Activated naive CD4-positive, alpha-beta T cell treated with anti-CD3 and anti-CD28 coated beads, Interleukin-2, amount 10 ng/mL, durations not matched to agents 7 days and 5 days (primary cell): ENCODE data around the gene ZNF341.

Experiments used
- CTCF ChIA-PET: fragments of 350-600 bp; sonication (Branson Sonifier 250); formaldehyde crosslinking; loops from one replicate; lab custom pipeline; 2021; ENCODE audit warnings: antibody characterized with exemption; lab: Charles Lee
- DNase-seq: peaks from one replicate; pipeline ENCODE4 v3.0.0-alpha.2; 2020
- H3K27ac Mint-ChIP-seq: one replicate; pipeline ENCODE4 v1.8.0; 2021; ENCODE audit warnings: mild to moderate bottlenecking, moderate library complexity, mixed read lengths
- H3K27me3 Mint-ChIP-seq: one replicate; pipeline ENCODE4 v1.8.0; 2021; ENCODE audit warnings: mild to moderate bottlenecking, mixed read lengths
- H3K36me3 Mint-ChIP-seq: one replicate; pipeline ENCODE4 v1.8.0; 2021; ENCODE audit warnings: mixed read lengths
- H3K4me1 Mint-ChIP-seq: one replicate; pipeline ENCODE4 v1.8.0; 2021; ENCODE audit warnings: mixed read lengths
- H3K4me3 Mint-ChIP-seq: one replicate; pipeline ENCODE4 v1.8.0; 2021; ENCODE audit warnings: mild to moderate bottlenecking, moderate library complexity, mixed read lengths
- H3K9me3 Mint-ChIP-seq: one replicate; pipeline ENCODE4 v1.8.0; 2021; ENCODE audit warnings: mixed read lengths

ZNF341 gene

GRCh38 chr20:33731693-33732165, at the start of gene ZNF341:
TSS of gene ZNF341 (plus strand) at chr20:33731996. CDS start at chr20:33732022, 26 bp downstream.
- DNase-seq, result peak; percentile 93
- Mint-ChIP-seq H3K27ac (peak within 1 kb of the TSS; percentile 94), H3K36me3 (peaks cover 17% of the 10 kb centered on the region), H3K27me3 (peaks cover 7% of the 10 kb centered on the region), H3K9me3 (peaks cover 14% of the 10 kb centered on the region), H3K4me3 (peak within 1 kb of the TSS; percentile 88), H3K4me1 (peaks cover 33% of the 10 kb centered on the region)
- CTCF ChIA-PET, result interaction anchor here (1.2 to 1.3 kb wide), 2 partner anchors 51 to 52 kb away, joined by 3 to 7 read pairs; no protein-coding TSS in a partner anchor

DNA sequence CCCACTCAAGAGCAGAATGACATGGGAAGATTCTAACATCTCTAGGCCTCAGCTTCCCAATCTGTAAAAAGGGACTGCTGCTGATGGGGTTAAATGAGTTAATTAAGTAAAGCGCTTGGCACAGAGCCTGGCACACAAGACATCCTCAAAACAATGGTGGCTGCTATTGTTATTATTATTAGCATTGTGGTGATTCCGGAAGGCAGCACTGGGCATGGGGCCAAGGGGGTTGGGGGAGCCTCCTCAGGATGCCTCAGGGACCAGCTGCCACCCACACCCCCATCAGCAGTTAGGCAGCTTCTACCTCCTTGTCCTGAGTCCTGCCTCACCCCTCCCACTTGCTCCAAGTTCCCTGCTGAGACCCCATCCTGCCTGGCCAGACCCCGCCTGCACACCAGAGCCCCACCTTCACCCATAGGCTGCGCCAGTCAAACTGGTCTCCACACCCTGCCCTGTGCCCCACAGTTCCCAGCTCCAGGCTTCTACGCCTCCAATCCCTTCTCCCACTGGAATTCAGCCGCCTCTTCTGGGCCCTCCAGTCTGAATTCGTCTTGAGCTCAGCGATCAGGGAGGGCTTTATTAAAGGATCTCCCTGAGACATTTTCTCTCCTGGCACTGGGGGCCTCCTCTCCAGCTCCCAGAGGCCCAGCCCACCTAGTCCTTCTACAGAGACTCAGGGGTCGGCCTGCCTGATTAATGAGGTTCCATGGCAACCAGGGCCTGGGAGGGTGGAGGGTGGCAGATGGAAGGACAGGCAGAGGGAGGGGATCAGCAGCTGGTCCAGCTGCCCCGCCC, 47.1 kb upstream of the ZNF341 start:
- Mint-ChIP-seq H3K4me1 (peaks cover 87% of the 10 kb centered on the region), H3K4me3 (peak overlapping the region; percentile 89)

DNA sequence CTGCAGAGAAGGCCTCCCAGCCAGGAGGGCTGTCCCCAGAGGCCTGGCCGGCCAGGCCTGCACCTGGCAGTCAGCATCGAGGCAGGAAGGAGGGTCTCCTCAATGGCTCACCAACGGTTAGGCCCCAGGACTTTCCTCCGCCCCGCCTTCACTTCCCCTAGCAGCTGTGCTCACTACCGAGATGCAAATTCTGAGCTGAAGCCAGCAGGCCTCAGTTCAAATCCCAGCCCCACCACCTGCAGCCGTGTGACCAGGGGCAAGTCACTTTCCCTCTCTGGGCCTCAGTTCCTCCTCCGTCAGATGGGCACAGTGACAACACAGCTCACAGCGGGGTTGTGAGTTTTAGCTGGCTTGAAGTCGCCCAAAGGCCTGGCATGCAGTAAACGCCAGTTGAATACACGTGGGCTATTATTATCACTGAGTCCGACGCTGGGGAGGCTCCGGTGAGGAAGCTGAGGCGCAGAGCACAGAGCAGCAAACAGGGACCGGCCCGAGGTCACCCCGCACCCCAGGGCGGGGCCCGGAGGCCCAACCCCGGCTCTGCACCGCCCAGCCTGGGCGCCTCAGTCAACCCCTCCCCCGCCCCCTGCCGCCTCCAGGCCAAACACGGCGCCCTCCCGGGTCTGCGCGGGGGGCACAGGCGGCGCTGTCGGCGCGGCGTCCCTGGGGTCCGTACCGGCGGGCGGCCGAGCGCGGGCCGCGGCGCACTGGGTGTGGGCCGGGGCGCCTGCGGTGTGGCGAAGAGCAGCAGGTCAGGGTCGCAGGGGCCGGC, 46.3 kb upstream of the ZNF341 start:
- DNase-seq, result peak; percentile 79
- Mint-ChIP-seq H3K9me3 (no peaks in the 10 kb centered on the region), H3K27me3 (no peaks in the 10 kb centered on the region), H3K4me3 (peak overlapping the region; percentile 89), H3K27ac (peak overlapping the region; percentile 94), H3K36me3 (peaks cover 27% of the 10 kb centered on the region), H3K4me1 (peaks cover 87% of the 10 kb centered on the region)
- CTCF ChIA-PET, result interaction anchor here (1.0 to 1.5 kb wide), 3 partner anchors 13 to 34 kb away, joined by 3 read pairs; partner anchors contain the start of genes ACTL10 and PXMP4

More for the DNA sequence above, 47.1 kb upstream of the ZNF341 start:
- CTCF ChIA-PET, result interaction anchor here (0.8 to 1.5 kb wide), 4 partner anchors 12 to 135 kb away, joined by 3 read pairs; partner anchors contain the start of genes ACTL10 and PXMP4
- Mint-ChIP-seq H3K36me3 (peaks cover 29% of the 10 kb centered on the region), H3K27ac (peak overlapping the region; percentile 94), H3K27me3 (no peaks in the 10 kb centered on the region), H3K9me3 (no peaks in the 10 kb centered on the region)
- DNase-seq, result no peak

DNA sequence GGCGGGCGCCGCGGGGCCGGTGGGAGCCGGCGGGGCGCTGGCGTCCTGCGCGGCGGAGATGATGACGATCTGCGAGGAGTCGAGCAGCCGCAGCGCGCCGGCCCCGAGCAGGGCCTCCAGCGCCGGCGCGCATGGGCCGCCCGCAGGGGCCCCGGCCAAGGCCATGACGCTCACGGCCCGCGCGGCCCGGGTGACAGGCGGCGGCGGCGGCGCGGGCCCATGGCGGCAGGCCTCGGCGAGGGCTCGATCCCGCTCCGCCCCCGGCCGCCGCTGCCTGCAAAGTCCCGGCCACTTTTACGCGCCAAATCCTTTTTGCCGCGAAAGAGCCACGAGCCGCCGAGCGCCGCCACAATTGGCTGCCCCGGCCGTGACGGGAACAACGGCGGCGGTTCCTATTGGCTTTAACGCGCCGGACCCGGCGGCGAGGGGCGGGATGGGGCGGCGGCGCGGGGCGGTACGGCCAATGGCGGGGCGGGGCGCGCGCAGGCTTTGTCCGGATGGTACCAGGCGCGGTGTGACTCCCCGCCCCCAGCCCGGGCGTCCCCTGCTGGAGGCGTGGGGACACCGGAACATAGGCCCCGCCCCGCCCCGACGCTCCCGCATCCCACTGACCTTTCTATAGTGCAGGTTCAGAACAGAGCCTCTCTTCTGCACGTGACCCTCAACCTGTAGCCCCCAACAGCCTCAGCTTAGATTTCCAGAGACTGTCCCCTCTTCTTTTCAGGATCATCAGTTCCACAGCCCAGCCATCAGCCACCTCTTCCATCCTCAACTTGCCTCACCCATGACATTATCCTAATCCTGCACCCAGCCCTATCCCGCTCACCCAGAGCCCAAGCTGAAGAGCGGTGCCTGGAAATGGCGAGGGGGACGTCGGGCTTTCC, 45.5 kb upstream of the ZNF341 start, which contains the start of gene E2F1:
Gene E2F1, minus strand, starts transcription at position 286 of the 884 bp plus-strand sequence. Its CDS starts 121 bp downstream, at position 165.
- Mint-ChIP-seq H3K4me3 (peak within 1 kb of the TSS; percentile 89), H3K27me3 (no peaks in the 10 kb centered on the region), H3K27ac (peak within 1 kb of the TSS; percentile 94), H3K9me3 (no peaks in the 10 kb centered on the region), H3K4me1 (peaks cover 87% of the 10 kb centered on the region), H3K36me3 (peaks cover 20% of the 10 kb centered on the region)
- DNase-seq, result peak; percentile 96
- CTCF ChIA-PET, result interaction anchor here (1.0 to 1.3 kb wide), 2 partner anchors 20 to 22 kb away, joined by 3 read pairs; partner anchors contain the start of gene ACTL10

- CTCF ChIA-PET, result interaction anchor here (0.7 to 1.3 kb wide), 2 partner anchors 12 to 22 kb away, joined by 3 read pairs; no protein-coding TSS in a partner anchor
- Mint-ChIP-seq H3K27me3 (no peaks in the 10 kb centered on the region), H3K27ac (peak overlapping the region; percentile 73), H3K36me3 (peaks cover 15% of the 10 kb centered on the region), H3K4me1 (peaks cover 85% of the 10 kb centered on the region), H3K4me3 (peak overlapping the region; percentile 64), H3K9me3 (no peaks in the 10 kb centered on the region)
- no peak for DNase-seq
Observed at GRCh38 chr20:33686984-33687366, 44.8 kb upstream of the ZNF341 start.

DNA sequence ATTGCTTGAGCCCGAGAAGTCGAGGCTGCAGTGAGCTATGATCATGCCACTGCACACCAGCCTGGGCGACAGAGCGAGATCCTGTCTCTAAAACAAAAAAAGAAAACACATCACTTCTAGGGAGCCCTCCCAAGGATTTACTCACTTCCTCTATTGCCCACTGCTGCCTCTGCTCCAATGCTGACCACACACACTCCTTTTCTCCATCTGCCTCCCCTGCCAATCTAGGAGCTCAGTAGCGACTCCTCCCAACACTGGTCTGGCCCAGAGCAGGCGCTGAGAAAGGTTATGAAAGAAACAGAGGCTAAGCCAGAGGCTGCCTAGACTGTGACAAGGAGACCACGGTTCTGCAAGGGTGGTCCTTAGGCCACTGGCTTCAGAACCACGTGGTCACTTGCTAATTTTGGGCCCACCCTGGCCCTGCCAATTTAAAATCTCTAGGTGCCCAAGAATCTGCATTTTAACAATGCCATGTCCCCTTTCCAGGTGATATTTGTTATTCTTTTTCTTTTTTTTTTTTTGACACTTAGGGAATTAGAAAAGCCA, 44.4 kb upstream of the ZNF341 start:
- CTCF ChIA-PET, result interaction anchor here (0.7 to 1.3 kb wide), 2 partner anchors 12 to 23 kb away, joined by 3 read pairs; no protein-coding TSS in a partner anchor
- no peak for DNase-seq
- Mint-ChIP-seq H3K36me3 (peaks cover 11% of the 10 kb centered on the region), H3K4me1 (peaks cover 83% of the 10 kb centered on the region), H3K27me3 (no peaks in the 10 kb centered on the region), H3K9me3 (no peaks in the 10 kb centered on the region), H3K4me3 (no peak overlapping the region), H3K27ac (peak overlapping the region; percentile 73)

DNA sequence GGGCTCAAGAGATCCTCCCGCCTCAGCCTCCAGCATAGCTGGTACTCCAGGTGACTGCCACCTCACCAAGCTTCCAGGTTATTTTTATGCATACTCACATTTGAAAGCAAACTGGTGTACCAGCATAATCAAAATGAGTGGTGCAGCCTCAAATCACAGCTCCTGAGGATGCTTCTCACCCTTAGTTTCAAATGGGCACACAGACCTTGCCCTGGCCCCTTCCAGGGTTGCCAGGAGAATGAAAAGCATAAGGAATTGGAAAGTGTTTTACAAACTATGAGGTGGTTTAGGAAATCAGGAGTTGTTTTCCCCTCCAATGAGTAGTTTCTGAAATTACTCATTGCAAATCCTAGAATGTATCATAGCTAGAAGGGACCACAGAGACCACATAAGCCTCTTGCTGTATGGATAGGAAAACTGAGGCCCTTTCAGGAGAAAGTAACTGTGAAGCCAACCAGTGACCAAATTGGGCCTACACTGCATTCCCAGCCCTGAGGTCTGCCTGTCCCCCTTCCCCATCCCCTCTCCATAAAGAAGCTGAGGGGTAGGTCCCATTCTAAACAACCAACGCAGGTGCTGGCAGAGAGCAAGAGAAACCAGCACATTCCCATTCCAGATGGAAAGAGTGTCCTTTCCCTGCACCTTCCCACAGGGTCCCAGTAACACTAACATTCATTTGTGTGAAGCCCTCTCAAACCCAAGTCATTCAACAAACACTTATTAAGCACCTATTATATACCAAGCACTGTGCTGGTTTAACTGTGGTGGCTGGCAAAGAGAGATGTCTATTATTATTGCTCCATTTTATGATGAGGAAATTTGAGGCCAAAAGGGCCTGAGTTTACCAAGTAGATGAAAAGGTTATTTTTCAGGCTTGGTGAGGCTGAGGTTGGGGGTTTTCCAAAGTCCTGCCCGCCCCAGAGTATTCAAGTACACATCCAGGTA, 43.5 kb upstream of the ZNF341 start:
- H3K27me3 Mint-ChIP-seq, result no peaks in the 10 kb centered on the region
- peaks cover 6% of the 10 kb centered on the region for H3K36me3 Mint-ChIP-seq
- DNase-seq, result no peak
- CTCF ChIA-PET, result interaction anchor here (1.3 kb wide), 1 partner anchor 24 kb away, joined by 3 read pairs; no protein-coding TSS in a partner anchor
- peaks cover 75% of the 10 kb centered on the region for H3K4me1 Mint-ChIP-seq
- H3K27ac Mint-ChIP-seq, result peak overlapping the region; percentile 95
- H3K4me3 Mint-ChIP-seq, result no peak overlapping the region
- H3K9me3 Mint-ChIP-seq, result no peaks in the 10 kb centered on the region

DNA sequence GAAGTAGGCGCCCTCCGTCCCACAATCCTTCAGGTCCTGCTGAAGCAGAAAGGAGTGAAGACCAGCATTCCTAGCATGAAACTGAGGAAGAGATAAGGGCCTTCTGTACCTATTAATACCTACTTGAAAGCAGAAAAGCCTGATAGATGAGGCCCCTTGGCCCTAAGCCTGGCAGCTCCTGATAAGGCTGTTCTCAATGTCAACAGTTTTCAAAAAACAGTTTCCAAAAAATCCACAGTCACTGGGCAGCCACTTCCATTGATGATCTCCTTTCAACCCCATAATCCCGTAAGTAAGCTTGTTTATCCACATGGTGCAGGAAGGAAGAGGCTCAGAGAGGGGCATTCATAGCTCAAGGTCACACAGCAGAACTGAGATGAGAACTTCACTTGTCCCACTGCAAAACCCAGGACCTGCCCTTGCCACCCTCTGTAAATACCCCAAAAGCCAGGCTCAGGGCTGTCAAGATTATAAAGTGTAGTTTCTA, 42.8 kb upstream of the ZNF341 start:
- DNase-seq, result no peak
- CTCF ChIA-PET, result interaction anchor here (2.0 kb wide), 1 partner anchor 21 kb away, joined by 6 read pairs; no protein-coding TSS in a partner anchor
- Mint-ChIP-seq H3K9me3 (no peaks in the 10 kb centered on the region), H3K4me3 (no peak overlapping the region), H3K27ac (peak overlapping the region; percentile 95), H3K36me3 (peaks cover 6% of the 10 kb centered on the region), H3K27me3 (no peaks in the 10 kb centered on the region), H3K4me1 (peaks cover 72% of the 10 kb centered on the region)

DNA sequence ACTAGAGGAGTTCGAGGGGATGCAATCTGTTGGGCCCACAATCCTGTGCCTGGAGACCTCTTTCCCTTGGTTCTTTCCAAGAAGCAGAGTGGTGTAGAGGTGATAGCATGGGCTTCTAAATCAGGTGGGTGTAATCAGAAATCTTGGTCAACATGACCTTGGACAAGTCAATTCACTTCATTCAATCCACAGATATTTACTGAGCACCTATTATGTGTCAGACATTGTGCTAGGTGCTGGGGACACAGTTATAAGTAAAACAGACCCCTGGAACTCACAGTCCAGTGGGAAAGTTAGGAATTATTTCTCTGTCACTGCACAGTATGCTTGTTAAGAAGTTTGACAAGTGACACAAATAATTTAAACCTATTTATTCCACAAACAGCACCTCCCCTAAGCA, 42.3 kb upstream of the ZNF341 start:
- no peak for DNase-seq
- Mint-ChIP-seq H3K9me3 (no peaks in the 10 kb centered on the region), H3K4me1 (peaks cover 68% of the 10 kb centered on the region), H3K27me3 (no peaks in the 10 kb centered on the region), H3K36me3 (peaks cover 6% of the 10 kb centered on the region), H3K27ac (peak overlapping the region; percentile 95), H3K4me3 (peak overlapping the region; percentile 57)
- CTCF ChIA-PET, result interaction anchor here (0.8 to 2.0 kb wide), 3 partner anchors 11 to 238 kb away, joined by 4 to 6 read pairs (median 4); no protein-coding TSS in a partner anchor

GRCh38 chr20:33689973-33690372, 41.8 kb upstream of the ZNF341 start:
- Mint-ChIP-seq H3K27me3 (no peaks in the 10 kb centered on the region), H3K4me3 (peak overlapping the region; percentile 57), H3K36me3 (peaks cover 3% of the 10 kb centered on the region), H3K4me1 (peaks cover 64% of the 10 kb centered on the region), H3K9me3 (no peaks in the 10 kb centered on the region), H3K27ac (peak overlapping the region; percentile 95)
- CTCF ChIA-PET, result interaction anchor here (0.8 to 2.0 kb wide), 3 partner anchors 11 to 238 kb away, joined by 4 to 6 read pairs (median 4); no protein-coding TSS in a partner anchor
- peak; percentile 76 for DNase-seq

- Mint-ChIP-seq H3K27me3 (peaks cover 7% of the 10 kb centered on the region), H3K4me1 (peaks cover 40% of the 10 kb centered on the region), H3K4me3 (no peak overlapping the region), H3K27ac (no peak overlapping the region), H3K36me3 (peaks cover under 1% of the 10 kb centered on the region), H3K9me3 (peaks cover under 1% of the 10 kb centered on the region)
- no peak for DNase-seq
- CTCF ChIA-PET, result interaction anchor here (0.5 kb wide), 1 partner anchor 13 kb away, joined by 3 read pairs; no protein-coding TSS in a partner anchor
Observed at GRCh38 chr20:33693289-33693688, 38.5 kb upstream of the ZNF341 start.
